ENCODE data around the gene CANT1.

The CANT1 gene

DNA sequence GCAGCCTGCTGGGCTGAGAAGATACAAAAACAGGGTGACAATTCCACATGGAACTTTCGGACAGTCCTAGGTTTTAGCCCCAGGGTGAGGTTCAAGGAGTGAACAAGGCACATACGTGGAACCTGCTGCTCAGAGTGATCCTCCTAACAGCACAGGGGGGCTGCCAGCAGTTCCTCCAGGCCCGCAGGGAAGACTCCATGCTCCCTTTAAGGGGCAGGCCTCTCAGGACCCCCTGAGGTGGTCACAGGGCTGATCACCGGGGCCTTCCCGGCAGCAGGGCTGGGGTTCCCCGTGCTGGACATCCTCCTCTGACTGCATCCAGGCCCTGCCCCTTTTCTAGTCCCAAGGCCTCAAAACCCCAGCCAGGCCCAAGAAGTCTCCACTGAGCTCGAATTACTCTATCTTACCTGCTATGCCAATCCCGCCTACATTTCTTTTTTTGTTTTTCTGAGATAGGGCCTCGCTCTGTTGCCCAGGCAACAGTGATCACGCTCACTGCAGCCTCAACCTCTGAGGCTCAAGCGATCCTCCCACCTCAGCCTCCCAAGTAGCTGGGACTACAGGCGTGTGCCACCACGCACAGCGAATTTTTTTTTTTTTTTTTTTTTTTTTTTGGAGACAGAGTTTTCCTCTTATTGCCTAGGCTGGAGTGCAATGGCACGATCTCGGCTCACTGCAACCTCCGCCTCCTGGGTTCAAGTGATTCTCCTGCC, 10.4 kb downstream of the CANT1 start:
- Histone ChIP-seq H3K9ac (ENCODE audit: low read length) (no peak overlapping the region), H2AFZ (ENCODE audit: low read depth, low read length) (no peak overlapping the region), H3K4me1 (ENCODE audit: low read length) (no peaks in the 10 kb centered on the region), H3K9me3 (ENCODE audit: insufficient read depth, low read length) (no peaks in the 10 kb centered on the region), H3K27ac (ENCODE audit: low read length) (no peak overlapping the region), H3K4me2 (ENCODE audit: low read length) (no peak overlapping the region), H4K20me1 (ENCODE audit: insufficient read depth, low read length) (peaks cover 22% of the 10 kb centered on the region; the same call in 1 of the 2 replicates), H3K4me3 (ENCODE audit: low read length) (no peak overlapping the region), H3K27me3 (ENCODE audit: low read depth, low read length) (no peaks in the 10 kb centered on the region), H3K36me3 (replicated peaks; ENCODE audit: low read depth, low read length) (peaks cover 8% of the 10 kb centered on the region), H3K79me2 (ENCODE audit: low read length) (peaks cover 34% of the 10 kb centered on the region)
- no peak for TF ChIP-seq EZH2phosphoT487 (IDR thresholded peaks at IDR 0.05; ENCODE audit: low read depth)
- TF ChIP-seq, protein P1, sequence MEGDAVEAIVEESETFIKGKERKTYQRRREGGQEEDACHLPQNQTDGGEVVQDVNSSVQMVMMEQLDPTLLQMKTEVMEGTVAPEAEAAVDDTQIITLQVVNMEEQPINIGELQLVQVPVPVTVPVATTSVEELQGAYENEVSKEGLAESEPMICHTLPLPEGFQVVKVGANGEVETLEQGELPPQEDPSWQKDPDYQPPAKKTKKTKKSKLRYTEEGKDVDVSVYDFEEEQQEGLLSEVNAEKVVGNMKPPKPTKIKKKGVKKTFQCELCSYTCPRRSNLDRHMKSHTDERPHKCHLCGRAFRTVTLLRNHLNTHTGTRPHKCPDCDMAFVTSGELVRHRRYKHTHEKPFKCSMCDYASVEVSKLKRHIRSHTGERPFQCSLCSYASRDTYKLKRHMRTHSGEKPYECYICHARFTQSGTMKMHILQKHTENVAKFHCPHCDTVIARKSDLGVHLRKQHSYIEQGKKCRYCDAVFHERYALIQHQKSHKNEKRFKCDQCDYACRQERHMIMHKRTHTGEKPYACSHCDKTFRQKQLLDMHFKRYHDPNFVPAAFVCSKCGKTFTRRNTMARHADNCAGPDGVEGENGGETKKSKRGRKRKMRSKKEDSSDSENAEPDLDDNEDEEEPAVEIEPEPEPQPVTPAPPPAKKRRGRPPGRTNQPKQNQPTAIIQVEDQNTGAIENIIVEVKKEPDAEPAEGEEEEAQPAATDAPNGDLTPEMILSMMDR (IDR thresholded peaks at IDR 0.05; ENCODE audit: low read depth, low read length) = no peak

DNA sequence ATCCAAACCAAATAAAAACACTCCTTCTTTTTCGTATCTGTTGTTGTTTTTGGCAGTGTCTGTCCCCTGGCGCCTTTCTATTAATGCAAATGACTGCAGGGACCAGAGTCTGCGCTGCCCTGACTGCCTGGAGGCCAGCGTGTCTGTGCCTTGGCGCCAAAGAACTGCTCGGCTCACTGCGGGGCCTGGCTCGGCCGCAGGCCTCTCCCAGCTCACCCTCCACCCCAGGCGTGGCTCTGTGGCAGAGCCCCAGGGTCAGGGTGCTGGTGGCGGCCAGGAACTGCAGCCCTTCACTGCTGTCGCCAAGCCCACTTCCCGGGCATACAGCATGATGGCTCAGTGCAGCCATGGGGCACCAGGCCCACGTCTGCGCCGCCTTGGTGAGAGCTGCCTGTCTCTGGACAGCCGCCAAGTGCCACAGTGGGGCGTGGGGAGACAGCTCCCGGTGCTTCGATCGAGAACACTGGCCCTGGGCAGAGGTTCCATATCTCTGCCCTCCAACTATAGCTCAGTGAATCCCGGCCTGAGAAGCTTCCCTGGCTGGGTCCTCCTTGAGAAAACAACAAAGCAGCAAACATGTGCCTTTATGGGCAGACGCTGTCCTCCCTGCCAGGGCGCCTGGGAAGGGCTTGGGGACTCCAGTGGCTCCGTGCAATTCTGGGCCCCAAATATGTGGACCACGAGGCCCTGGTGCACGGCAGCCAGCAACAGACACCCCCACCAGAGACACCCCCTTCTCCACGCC, 11.1 kb downstream of the CANT1 start:
- Histone ChIP-seq H3K27ac (ENCODE audit: low read length) (no peak overlapping the region), H3K9ac (ENCODE audit: low read length) (no peak overlapping the region), H3K36me3 (replicated peaks; ENCODE audit: low read depth, low read length) (peaks cover 13% of the 10 kb centered on the region), H4K20me1 (ENCODE audit: insufficient read depth, low read length) (peaks cover 22% of the 10 kb centered on the region; the same call in 1 of the 2 replicates), H3K4me3 (ENCODE audit: low read length) (no peak overlapping the region), H3K9me3 (ENCODE audit: insufficient read depth, low read length) (no peaks in the 10 kb centered on the region), H3K27me3 (ENCODE audit: low read depth, low read length) (no peaks in the 10 kb centered on the region), H3K79me2 (ENCODE audit: low read length) (peaks cover 31% of the 10 kb centered on the region), H2AFZ (ENCODE audit: low read depth, low read length) (no peak overlapping the region), H3K4me1 (ENCODE audit: low read length) (no peaks in the 10 kb centered on the region), H3K4me2 (ENCODE audit: low read length) (no peak overlapping the region)
- TF ChIP-seq EZH2phosphoT487 (IDR thresholded peaks at IDR 0.05; ENCODE audit: low read depth) = no peak
- TF ChIP-seq, protein P1 (IDR thresholded peaks at IDR 0.05; ENCODE audit: low read depth, low read length) = no peak

DNA sequence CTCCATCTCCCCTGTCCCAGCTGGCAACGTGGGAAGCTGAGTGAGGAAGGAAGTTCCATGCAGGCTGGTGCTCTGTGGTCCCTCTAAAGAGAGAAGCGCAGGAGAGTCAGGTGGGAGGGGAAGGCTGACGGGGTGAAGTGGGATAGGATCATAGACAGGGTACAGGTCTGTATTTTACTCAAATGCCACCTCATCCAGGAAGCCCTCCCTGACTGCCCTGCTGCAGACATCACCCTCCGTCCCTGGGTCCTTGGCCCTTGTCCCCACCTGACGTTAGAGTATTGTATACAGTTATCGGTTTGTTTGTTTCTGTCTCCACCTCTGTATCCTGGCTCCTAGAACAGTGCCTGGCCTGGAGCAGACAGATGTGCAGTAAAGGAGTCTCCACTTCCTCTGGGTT, 11.7 kb downstream of the CANT1 start:
- H3K27me3 ChIP-seq (ENCODE audit: low read depth, low read length) = no peaks in the 10 kb centered on the region
- no peak for TF ChIP-seq EZH2phosphoT487 (IDR thresholded peaks at IDR 0.05; ENCODE audit: low read depth)
- TF ChIP-seq, protein P1 (IDR thresholded peaks at IDR 0.05; ENCODE audit: low read depth, low read length) = no peak
- H3K9ac ChIP-seq (ENCODE audit: low read length) = no peak overlapping the region
- no peaks in the 10 kb centered on the region for H3K9me3 ChIP-seq (ENCODE audit: insufficient read depth, low read length)
- no peak overlapping the region for H3K27ac ChIP-seq (ENCODE audit: low read length)
- H3K36me3 ChIP-seq (replicated peaks; ENCODE audit: low read depth, low read length) = peaks cover 16% of the 10 kb centered on the region
- no peaks in the 10 kb centered on the region for H3K4me1 ChIP-seq (ENCODE audit: low read length)
- H3K4me3 ChIP-seq (ENCODE audit: low read length) = no peak overlapping the region
- peaks cover 25% of the 10 kb centered on the region for H3K79me2 ChIP-seq (ENCODE audit: low read length)
- no peak overlapping the region for H2AFZ ChIP-seq (ENCODE audit: low read depth, low read length)
- peaks cover 22% of the 10 kb centered on the region; the same call in 1 of the 2 replicates for H4K20me1 ChIP-seq (ENCODE audit: insufficient read depth, low read length)
- H3K4me2 ChIP-seq (ENCODE audit: low read length) = no peak overlapping the region

DNA sequence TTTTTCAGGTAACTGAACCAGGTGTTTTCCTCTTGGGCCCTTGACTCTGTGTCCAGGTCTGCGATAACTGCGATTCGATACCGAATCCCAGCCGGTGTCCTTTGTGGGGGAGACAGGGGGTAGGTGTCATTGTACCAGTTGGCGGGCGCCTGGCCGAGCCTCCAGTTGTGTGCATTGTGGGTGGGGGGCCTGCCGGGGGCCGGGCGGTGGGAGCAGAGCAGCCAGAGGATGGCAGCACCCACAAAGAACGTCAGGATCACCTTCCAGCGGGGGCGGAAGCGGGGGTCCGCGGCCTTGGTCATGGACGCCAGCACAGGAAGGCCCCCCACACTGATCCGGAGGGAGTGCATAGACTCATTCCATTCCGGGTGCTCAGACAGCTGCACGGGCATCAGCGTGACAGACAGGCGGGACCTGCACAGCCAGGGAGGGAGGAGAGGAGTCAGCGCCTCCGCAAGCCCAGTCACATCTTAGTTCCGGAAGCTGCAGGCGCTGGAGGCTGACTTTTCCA, 12.3 kb downstream of the CANT1 start:
- H3K79me2 ChIP-seq (ENCODE audit: low read length) = peaks cover 19% of the 10 kb centered on the region
- no peak overlapping the region for H3K4me2 ChIP-seq (ENCODE audit: low read length)
- peaks cover 19% of the 10 kb centered on the region; the same call in 1 of the 2 replicates for H4K20me1 ChIP-seq (ENCODE audit: insufficient read depth, low read length)
- peaks cover 18% of the 10 kb centered on the region for H3K36me3 ChIP-seq (replicated peaks; ENCODE audit: low read depth, low read length)
- TF ChIP-seq, protein P1 (IDR thresholded peaks at IDR 0.05; ENCODE audit: low read depth, low read length) = no peak
- TF ChIP-seq EZH2phosphoT487 (IDR thresholded peaks at IDR 0.05; ENCODE audit: low read depth) = no peak
- H3K9ac ChIP-seq (ENCODE audit: low read length) = no peak overlapping the region
- H3K27ac ChIP-seq (ENCODE audit: low read length) = no peak overlapping the region
- H3K27me3 ChIP-seq (ENCODE audit: low read depth, low read length) = no peaks in the 10 kb centered on the region
- H3K4me1 ChIP-seq (ENCODE audit: low read length) = no peaks in the 10 kb centered on the region
- H2AFZ ChIP-seq (ENCODE audit: low read depth, low read length) = no peak overlapping the region
- H3K4me3 ChIP-seq (ENCODE audit: low read length) = no peak overlapping the region
- no peaks in the 10 kb centered on the region for H3K9me3 ChIP-seq (ENCODE audit: insufficient read depth, low read length)

All from OCI-LY3 (cell line).